Fibroblast of skin of left biceps (primary cell): ENCODE results near the gene TERB2.
"Not testable (repeated sequence)": the region's sequence is repeated elsewhere in the genome, so short reads cannot be mapped to it uniquely, and the experiment has no call there.

Experiments used
- DNase-seq, 2 experiments: peaks; one replicate each; pipeline ENCODE4 v3.0.0-alpha.2; 2013; ENCODE audit warnings: low read depth in 2 of 2

Gene TERB2

DNA sequence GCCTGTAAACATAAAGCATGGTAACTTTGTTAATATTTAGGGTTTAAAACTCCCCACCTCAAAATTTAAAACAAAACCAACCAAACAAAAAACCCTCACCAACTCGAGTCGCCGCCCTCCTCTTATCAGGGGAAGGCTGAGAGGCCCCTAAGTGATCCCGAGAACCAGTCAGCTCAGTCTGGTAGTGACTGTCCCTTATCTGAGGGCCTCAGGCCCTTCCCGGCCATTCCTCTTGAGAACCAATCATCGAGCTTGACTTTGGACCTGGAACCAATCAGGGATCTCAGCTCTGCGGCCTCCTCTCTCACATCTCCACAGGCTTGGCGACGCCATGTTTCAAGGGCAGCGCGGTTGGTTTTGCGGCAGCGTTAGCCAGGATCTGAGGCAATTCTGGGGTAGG is at the start of gene TERB2:
TERB2 (plus strand) TSS at position 300 of the 400 bp plus-strand sequence; CDS start at position 332, 32 bp downstream.
- DNase-seq = no peak

- DNase-seq = no peak
Measured at GRCh38 chr15:44909423-44909822, 47.1 kb upstream of the TERB2 start.

DNA sequence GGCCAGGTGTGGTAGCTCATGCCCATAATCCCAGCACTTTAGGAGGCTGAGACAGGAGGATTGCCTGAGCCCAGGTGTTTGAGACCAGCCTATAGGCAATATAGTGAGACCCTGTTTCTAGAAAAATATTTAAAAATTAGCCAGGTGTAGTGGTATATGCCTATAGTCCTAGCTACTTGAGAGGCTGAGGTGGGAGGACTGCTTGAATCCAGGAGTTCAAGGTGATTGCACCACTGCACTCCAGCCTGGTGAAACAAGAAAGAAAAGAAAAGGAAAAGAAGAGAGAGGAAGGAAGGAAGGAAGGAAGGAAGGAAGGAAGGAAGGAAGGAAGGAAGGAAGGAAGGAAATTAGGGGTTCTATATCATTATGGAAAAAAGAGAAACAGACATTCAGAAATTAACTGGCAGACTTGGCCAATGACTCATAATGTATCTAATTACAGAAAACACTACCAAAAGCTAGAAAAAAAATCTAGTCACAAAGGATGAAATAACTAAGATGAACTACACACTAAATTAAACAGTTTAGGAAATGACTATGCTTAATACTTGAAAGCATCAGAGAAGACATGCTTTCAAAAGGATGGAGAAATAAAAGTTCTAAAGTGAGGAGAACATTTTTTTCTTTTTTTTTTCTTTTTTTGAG is 45.4 kb upstream of the TERB2 start:
- DNase-seq = no peak

DNA sequence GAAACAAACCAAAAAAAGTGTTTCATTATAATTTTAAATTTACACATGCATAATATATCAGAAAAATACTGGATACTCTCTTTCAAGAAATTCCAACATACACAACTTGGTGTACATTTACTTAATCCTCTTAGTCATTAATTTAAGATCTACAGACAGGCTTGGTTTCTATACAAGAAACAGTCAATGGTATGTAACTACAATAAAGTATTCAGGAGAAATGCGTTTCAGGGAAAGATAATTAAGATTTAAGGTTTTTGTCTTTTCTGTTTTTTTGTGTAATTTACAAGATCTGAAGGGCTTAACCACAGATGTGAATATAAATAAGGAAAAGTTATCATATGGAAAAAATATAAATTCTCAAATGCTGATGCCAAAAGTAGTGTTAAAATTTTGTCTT is 44.3 kb upstream of the TERB2 start:
- DNase-seq = not testable (repeated sequence)

DNA sequence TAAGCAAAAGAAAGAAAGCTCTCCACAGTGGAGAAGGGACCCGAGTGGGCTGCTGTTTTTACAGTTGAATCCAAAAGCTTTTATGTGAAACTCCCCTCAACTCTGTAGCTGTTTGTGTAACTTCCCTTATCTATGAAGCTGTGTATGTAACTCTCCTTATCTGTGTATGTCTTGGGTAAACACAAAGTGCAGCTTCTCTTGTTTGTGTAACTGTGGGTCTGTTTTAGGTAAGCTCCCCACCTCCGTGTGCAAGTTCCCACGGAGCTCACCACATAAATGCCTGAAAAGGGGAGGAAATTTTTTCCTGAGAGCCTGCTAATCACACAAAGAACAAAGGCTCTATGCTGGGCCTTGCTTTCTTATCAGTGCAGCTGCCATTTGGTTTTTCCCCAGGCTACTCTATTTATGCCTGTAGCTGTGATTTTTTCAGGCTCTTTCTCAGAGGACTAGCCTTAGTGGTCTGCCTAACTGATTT is 43.5 kb upstream of the TERB2 start:
- not testable (repeated sequence) for DNase-seq

DNA sequence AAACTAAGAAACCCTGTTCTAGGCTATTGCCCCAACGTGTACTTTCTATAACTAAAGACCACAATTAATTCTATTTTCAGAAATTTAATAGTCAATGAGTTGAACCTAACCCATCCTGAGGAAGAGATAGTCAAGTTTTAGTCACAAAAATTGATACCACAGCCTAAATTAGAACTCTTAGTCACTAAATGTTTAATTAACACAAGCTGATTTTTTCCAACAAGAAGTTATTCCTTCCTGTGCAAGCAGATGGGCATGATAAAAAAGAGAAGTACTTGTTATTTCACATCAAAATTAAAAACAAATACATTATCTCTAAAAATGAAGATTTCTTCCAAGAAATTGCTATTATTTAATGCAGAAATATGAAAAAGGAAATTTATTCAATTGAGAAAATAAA is 38.4 kb upstream of the TERB2 start:
- no peak for DNase-seq

GRCh38 chr15:44928658-44929057 is 27.8 kb upstream of the TERB2 start:
- not testable (repeated sequence) for DNase-seq

DNA sequence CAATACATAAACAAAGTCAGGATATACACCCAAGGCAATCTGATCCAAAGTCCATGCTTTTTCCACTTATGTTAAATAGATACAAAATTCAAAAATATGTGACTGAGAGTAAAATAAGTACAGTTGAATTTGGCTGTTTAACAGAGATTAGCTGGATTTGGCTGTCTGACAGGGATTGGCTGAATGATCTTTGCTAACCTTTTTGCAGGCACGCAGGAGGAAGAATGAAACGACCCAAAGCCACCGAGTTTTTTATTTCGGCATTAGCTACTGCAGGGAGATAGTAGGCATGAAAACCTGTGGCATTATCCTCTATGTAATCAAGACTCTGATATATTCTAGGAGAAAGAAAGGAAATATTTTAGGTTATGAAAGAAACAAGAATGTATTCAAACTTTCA is 26.2 kb upstream of the TERB2 start:
- DNase-seq = not testable (repeated sequence)

- DNase-seq = not testable (repeated sequence)
Measured at GRCh38 chr15:44958302-44958701, 1.8 kb downstream of the TERB2 start.

DNA sequence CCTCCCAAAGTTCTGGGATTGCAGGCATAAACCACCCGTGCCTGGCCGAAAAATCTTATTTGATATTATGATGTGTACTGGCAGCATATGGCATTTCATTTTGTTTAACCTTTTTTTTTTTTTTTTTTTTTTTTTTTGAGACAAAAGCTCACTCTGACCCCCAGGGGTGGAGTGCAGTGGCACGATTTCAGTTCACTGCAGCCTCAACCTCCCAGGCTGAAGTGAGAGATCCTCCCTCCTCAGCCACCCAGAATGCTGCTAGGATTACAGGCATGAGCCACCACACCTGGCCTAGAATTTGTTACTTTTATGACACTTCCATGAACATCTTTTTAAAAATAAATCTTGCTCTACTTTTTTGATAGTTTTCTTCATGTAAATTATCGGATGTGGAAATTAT is 12.0 kb downstream of the TERB2 start:
- DNase-seq = no peak

GRCh38 chr15:44971036-44971435 is 14.5 kb downstream of the TERB2 start:
- no peak for DNase-seq

GRCh38 chr15:44976183-44976582 is 19.7 kb downstream of the TERB2 start:
- DNase-seq = not testable (repeated sequence)

DNA sequence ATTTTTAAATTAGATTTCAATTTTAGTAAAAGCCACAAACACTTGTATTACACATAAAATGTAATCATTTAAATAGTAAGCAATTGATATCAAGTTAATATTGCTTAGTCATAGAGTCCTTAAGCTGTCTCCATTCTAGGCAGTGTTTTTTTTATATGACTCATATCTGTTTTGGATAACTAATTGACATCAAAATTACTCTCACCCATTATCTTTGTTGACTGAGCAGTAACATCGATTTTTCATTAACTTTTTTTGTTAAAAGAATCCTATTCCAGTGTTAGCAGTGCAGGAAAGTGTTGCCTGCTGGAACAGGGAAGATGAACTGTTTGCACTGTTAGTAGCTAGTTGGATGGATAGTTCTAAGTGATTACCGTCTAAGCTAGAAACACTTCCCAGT is 21.3 kb downstream of the TERB2 start:
- DNase-seq = not testable (repeated sequence)

GRCh38 chr15:44979617-44980339 is 23.3 kb downstream of the TERB2 start:
- DNase-seq = not testable (repeated sequence)

- not testable (repeated sequence) for DNase-seq
Measured at GRCh38 chr15:44984144-44984543, 27.7 kb downstream of the TERB2 start.

DNA sequence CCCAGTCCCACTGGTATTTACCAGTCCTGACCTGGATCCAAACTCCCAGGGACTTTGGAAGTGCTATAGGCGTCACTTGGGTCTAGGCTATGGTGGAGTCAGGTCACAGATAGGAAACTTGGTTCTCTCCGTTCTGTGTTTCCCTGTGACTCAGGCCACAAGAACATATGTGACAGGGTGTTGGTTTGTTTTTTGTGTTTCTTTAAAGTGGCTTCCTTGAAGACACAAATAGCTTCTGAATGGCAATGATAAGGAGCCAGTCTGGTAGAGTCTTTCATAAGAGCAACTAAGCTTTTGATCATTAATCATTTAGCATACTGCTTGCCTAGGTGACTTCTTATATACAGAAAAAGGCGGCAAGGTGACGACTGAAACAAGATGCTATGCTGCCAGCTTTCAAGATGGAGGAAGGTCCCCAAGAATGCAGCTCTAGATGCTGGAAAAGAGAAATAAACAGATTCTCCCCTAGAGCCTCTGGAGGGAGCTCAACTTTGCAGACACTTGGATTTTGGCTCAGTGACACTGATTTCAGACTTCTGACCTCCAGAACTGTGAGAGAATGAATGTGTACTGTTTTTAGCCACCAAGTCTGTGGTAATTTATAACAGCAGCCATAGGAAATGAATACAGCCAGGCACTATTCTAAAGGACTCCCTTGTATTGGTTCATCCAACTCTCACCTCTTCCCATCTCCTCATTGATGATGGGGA is 30.0 kb downstream of the TERB2 start:
- DNase-seq = not testable (repeated sequence)

DNA sequence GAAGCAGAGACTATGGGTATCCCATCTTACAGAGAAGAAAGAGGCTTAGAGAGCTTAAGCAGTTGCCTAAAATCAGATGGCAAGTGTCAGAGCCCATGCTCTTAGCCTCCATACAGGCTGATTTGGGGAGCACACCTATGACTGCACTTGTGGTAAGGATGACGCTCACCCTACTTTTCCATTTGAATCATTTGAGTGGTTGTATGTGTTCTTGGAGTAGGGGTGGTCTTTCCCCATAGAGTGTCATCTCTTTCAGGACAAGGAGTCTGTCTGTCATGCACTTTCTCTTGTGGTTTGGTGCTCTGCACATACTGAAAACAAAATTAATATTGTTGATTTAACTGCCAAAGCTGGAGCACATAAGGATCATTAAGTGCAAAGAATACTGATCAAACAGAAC is 31.2 kb downstream of the TERB2 start:
- DNase-seq = not testable (repeated sequence)

DNA sequence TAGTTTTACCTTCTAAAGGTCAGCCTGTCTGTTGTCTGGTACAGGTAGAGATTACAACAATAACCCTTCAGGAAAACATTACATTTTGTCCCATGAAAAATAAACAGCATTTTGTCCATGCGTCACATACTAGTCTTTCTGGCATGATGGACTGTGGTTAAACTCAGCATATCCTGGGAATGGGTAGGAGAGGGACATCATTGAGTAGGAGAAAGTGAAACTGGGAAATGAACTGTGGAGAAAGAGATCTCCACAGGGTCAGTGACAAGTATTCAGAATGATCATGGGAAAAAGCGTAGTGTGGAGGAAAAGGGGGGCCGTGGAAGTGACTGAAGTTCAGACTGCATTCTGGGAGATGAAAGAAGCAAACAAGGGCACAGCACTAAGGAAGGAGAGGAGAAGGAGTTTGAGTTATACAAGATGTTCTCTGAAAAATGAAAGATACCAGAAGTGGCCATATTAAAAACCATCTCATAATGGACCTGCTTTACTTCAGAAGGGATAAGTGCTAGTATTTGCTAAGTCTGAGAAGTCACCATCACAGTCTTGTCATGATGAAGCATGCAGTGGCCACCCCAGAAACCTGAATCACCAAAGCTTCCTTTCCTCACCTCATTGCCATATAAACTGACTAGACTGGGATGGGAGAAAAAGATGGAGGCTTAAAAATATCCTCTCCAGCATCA is 31.8 kb downstream of the TERB2 start:
- DNase-seq = not testable (repeated sequence)

GRCh38 chr15:44988870-44989219 is 32.4 kb downstream of the TERB2 start:
- DNase-seq = not testable (repeated sequence)

GRCh38 chr15:44997632-44998031 is 41.1 kb downstream of the TERB2 start:
- DNase-seq = not testable (repeated sequence)

GRCh38 chr15:44999105-44999504 is 42.6 kb downstream of the TERB2 start:
- no peak for DNase-seq

- not testable (repeated sequence) for DNase-seq
Measured at GRCh38 chr15:45001180-45001579, 44.7 kb downstream of the TERB2 start.
